Small intestine (tissue), 7 donors: Measurements from ENCODE around the gene C1QL4. TPM values are rescaled to one million over a fixed set of nuclear protein-coding genes. Genes with fewer than 3 reads are reported as not detected.
"Not testable (repeated sequence)": the region's sequence is repeated elsewhere in the genome, so short reads cannot be mapped to it uniquely, and the experiment has no call there.

ENCODE experiments used
- DNase-seq, 2 donors: peaks; one replicate each; pipeline versions ENCODE4 v3.0.0 to v3.0.0-alpha.2; 2013
- FAIRE-seq: peaks from 2 replicates; lab custom pipeline; 2012; peaks lifted over from hg19 to GRCh38; lab: Jason Lieb, UNC
- H3K27ac ChIP-seq, 3 donors: one replicate each; pipeline ENCODE4 v1.5.1; 2013; ENCODE audit warnings: low read length in 2 of 3, mild to moderate bottlenecking in 2 of 3, control low read depth in 1 of 3, inconsistent platforms in 1 of 3, low read depth in 1 of 3, moderate library complexity in 1 of 3
- H3K27me3 ChIP-seq, 3 donors: one replicate each; pipeline ENCODE4 v1.6.1; 2013; ENCODE audit warnings: low read length in 3 of 3, inconsistent platforms in 1 of 3; ENCODE audit not compliant: control insufficient read depth in 3 of 3, insufficient read depth in 3 of 3
- H3K36me3 ChIP-seq, 3 donors: one replicate each; pipeline ENCODE4 v1.6.1; 2013; ENCODE audit warnings: low read length in 3 of 3, inconsistent platforms in 1 of 3, low read depth in 1 of 3, mild to moderate bottlenecking in 1 of 3, moderate library complexity in 1 of 3; ENCODE audit not compliant: control insufficient read depth in 3 of 3, insufficient read depth in 2 of 3
- H3K4me1 ChIP-seq, 3 donors: one replicate each; pipeline ENCODE4 v1.6.1; 2013; ENCODE audit warnings: low read length in 2 of 3, inconsistent platforms in 1 of 3, low read depth in 1 of 3, mild to moderate bottlenecking in 1 of 3, moderate library complexity in 1 of 3; ENCODE audit not compliant: control insufficient read depth in 3 of 3, insufficient read depth in 2 of 3
- H3K4me3 ChIP-seq, 3 donors: one replicate each; pipeline ENCODE4 v1.5.1; 2013; ENCODE audit warnings: low read length in 3 of 3, control low read depth in 1 of 3, inconsistent platforms in 1 of 3, low read depth in 1 of 3, mild to moderate bottlenecking in 1 of 3, moderate library complexity in 1 of 3
- H3K9me3 ChIP-seq, 2 donors: one replicate each; pipeline ENCODE4 v1.6.1; 2013; ENCODE audit warnings: low read depth in 1 of 2, low read length in 1 of 2; ENCODE audit not compliant: control insufficient read depth in 2 of 2, insufficient read depth in 1 of 2
- WGBS, 3 donors: extraction: QIAGEN DNeasy Blood & Tissue Kit; methylation state at CpG; one replicate each; pipeline ENCODE4 v1.1.7; 2013; 5-methylcytosine and 5-hydroxymethylcytosine counted together
- polyA plus RNA-seq, 4 donors: library from polyadenylated mRNA; stranded (reverse) in 3 of 4; unstranded in 1 of 4; fragments of 200-250 nt in 3 of 4; fragments of 120-200 nt in 1 of 4; gene quantifications; one replicate each; pipeline versions ENCODE4 v1.2.1 to v1.2.3, GENCODE V29; 2013
- donor health status: healthy with polysubstance abuse.
- donor health status: control.
- donor health status: control.
- donor health status: Bipolar disorder and iron deficiency.
- donor health status: healthy.

Gene C1QL4
- polyA plus RNA-seq, 4 donors: 0.07 to 0.12 TPM; not detected in 2

DNA sequence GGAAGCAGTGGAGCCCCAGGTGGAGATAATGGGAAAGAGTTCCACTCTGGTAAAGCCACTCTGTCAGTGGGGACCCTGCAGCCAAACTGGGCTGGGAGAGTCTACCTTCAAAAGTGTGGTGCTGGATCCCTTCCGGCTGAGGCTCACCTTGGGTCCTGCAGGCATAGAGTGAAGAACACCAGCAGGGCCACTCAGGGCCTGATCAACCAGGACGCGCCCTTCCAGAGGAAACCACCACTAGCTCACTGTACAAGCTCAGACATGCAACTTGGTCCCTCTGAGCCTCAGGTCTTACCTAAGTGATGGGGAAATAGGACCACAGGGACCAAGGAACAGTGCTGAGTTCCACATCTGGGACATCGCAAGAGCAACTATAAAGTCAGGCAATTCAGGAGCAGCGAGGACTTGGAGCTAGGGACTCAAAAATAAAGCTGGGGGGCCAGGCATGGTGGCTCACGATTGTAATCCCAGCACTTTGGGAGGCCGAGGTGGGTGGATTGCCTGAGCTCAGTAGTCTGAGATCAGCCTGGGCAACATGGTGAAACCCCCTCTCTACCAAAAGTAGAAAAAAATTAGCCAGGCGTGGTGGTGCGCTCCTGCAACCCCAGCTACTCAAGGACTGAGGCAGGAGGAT lies 47.9 kb downstream of the C1QL4 start:
- WGBS, 3 donors: 83 to 85% (median 84%) methylated on average over 9 of the region's 9 CpGs
- Histone ChIP-seq H3K4me3 (no peak overlapping the region), H3K36me3 (no peaks in the 10 kb centered on the region), H3K9me3 (no peaks in the 10 kb centered on the region), H3K4me1 (no peaks in the 10 kb centered on the region), H3K27ac (no peak overlapping the region), H3K27me3 (peaks cover 0 to 30% (median 0%) of the 10 kb centered on the region in 3 donors)
- no peak for FAIRE-seq
- no peak for DNase-seq

DNA sequence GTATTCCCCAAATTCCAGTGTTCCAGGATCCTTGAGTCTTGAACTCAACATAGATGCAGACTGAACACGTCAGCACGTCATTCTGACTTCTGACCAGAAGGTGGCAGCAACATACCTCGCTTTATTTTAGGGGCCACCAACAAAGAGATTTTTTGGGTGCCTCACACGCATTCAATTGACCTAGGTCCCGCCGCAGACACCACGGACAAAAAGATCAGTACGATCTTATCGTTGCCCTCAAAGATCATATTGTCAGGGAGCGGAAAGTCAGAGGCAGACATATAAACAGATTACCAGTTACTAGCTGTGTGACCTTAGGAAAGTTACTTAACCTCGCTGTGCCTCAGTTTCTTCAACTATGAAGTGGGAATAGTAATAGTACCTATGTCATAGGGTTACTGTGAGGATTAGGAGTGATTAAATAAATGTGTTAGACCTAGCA lies 48.6 kb downstream of the C1QL4 start:
- Histone ChIP-seq H3K27me3 (peaks cover 0 to 24% (median 0%) of the 10 kb centered on the region in 3 donors), H3K9me3 (no peaks in the 10 kb centered on the region), H3K4me3 (no peak overlapping the region), H3K27ac (no peak overlapping the region), H3K4me1 (no peaks in the 10 kb centered on the region), H3K36me3 (no peaks in the 10 kb centered on the region)
- DNase-seq (peak; percentile 63 to 64), FAIRE-seq (no peak)
- WGBS, 3 donors: 5 to 9% (median 7%) methylated on average over 11 of the region's 11 CpGs

DNA sequence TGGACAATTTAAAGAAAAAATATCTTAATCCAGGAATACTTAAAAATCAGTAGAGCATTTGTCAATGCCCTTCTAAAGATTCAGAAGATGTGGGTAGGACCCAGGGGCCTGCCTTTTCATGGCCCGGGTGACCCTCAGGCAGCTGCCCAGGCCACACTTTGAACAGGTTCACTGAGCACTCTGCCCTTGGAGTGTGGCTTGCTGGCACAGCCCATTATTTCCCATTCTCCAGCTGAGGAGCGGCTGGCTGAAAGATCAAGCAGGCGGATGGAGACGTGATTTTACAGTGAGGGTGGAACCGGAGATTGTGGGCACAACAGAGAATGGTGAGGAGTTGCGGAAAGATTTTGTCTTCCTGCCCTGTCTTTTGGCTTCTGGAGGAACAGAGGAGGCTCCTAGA lies 49.1 kb downstream of the C1QL4 start:
- DNase-seq (no peak), FAIRE-seq (no peak)
- Histone ChIP-seq H3K9me3 (no peaks in the 10 kb centered on the region), H3K27me3 (peaks cover 0 to 19% (median 0%) of the 10 kb centered on the region in 3 donors), H3K27ac (no peak overlapping the region), H3K36me3 (no peaks in the 10 kb centered on the region), H3K4me1 (no peaks in the 10 kb centered on the region), H3K4me3 (no peak overlapping the region)
- WGBS, 3 donors: 32 to 54% (median 33%) methylated on average over 6 of the region's 6 CpGs

DNA sequence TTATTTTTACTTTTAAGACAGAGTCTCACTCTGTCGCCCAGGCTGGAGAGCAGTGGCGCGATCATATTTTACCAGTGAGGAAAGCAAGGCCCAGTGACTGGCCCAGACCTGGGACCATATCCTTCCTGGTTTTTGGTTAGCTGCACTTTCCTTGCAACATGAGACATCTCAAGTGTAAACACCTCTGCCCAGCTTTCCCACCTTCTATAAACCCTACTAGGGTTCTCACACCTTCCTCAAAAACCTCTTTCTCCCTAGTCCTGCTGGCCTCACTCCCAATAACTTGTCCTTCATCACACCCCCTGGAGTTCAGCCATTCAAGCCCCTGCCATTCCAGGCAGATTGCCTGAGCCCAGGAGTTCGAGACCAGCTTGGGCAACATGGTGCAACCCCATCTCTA lies 52.3 kb downstream of the C1QL4 start:
- 80 to 89% (median 81%) methylated on average over 4 of the region's 4 CpGs for WGBS, 3 donors
- Histone ChIP-seq H3K4me1 (peaks cover 0 to 3% (median 0%) of the 10 kb centered on the region in 3 donors), H3K36me3 (no peaks in the 10 kb centered on the region), H3K9me3 (no peaks in the 10 kb centered on the region), H3K27me3 (peaks cover 0 to 5% (median 0%) of the 10 kb centered on the region in 3 donors), H3K4me3 (no peak overlapping the region), H3K27ac (no peak overlapping the region)
- no peak for FAIRE-seq
- DNase-seq: no peak

DNA sequence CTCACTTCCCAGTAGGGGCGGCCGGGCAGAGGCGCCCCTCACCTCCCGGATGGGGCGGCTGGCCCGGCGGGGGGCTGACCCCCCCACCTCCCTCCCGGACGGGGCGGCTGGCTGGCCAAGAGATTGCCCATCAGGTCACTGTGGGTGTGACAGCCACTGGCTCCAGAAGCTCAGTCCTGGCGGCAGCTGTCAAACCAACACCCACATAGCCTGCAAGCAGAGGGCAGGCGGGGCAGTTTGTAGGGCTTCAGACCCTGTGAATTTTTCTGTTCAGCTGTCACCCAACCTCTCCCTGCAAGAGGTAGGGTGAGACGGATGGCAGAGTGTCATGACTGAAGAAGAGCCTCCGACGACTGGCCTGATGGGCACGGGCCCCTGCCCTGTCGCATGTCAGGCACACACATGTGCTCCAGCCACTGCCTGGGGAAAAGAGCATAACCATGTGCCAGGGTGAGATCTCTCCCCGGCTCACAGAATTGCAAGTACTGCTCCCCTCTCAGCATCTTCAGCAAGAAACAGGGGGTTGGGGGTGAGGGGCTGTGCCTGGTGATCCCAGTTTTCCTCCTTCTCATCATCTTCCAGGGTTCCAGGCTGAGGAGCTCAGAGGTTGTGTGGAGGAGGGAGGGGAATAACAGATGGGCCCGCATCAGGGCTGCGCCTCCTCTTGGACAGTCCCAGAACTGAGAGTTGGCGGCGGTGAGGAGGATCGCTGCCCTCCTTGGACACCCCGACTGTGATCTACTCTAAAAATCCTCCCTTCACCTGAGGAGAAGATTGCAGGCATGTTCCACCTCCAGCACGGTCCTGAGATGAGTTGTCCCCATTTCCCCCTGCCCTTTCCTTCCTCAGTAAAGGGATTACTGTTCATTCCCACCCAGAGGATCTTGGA lies 53.2 kb downstream of the C1QL4 start:
- FAIRE-seq: no peak
- Histone ChIP-seq H3K27me3 (peaks cover 0 to 5% (median 0%) of the 10 kb centered on the region in 3 donors), H3K4me3 (no peak overlapping the region), H3K4me1 (peaks cover 0 to 7% (median 0%) of the 10 kb centered on the region in 3 donors), H3K9me3 (no peaks in the 10 kb centered on the region), H3K27ac (no peak overlapping the region), H3K36me3 (no peaks in the 10 kb centered on the region)
- 80 to 83% (median 82%) methylated on average over 22 to 25 of the region's 25 CpGs for WGBS, 3 donors
- DNase-seq: no peak

DNA sequence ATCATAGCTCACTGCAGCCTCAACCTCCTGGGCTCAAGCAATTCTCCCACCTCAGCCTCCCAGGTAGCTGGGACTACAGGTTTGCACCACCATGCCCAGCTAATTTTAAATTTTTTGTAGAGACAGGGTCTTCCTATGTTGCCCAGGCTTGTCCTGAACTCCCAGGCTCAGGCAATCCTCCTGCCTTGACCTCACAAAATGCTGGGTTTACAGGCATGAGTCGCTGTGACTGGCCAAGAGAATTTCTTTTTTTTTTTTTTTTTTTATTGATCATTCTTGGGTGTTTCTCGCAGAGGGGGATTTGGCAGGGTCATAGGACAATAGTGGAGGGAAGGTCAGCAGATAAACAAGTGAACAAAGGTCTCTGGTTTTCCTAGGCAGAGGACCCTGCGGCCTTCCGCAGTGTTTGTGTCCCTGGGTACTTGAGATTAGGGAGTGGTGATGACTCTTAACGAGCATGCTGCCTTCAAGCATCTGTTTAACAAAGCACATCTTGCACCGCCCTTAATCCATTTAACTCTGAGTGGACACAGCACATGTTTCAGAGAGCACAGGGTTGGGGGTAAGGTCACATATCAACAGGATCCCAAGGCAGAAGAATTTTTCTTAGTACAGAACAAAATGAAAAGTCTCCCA lies 54.1 kb downstream of the C1QL4 start:
- FAIRE-seq, H3K4me1 ChIP-seq, H3K27me3 ChIP-seq, H3K36me3 ChIP-seq, H3K9me3 ChIP-seq, H3K27ac ChIP-seq, H3K4me3 ChIP-seq, DNase-seq: not testable (repeated sequence)
- WGBS, 3 donors: 61 to 82% (median 80%) methylated on average over 1 to 2 of the region's 6 CpGs

Other genes starting within 250 kb of the C1QL4 start
- 1 to 10 TPM in 1 of 4 donors, under 1 TPM in 1, not detected in 2; 0.15 to 2.3 TPM for gene DHH, start 242.4 kb downstream of the C1QL4 start, polyA plus RNA-seq
- 100 to 1,000 TPM in 1 of 4 donors, 10 to 100 TPM in 3; 27.6 to 110 (median 81.8) TPM for gene LMBR1L, start 226.3 kb downstream of the C1QL4 start, polyA plus RNA-seq
- 1,000 to 10,000 TPM in 1 of 4 donors, 100 to 1,000 TPM in 3; 196 to 1,168 (median 451) TPM for gene TUBA1B, start 205.8 kb downstream of the C1QL4 start, polyA plus RNA-seq
- gene TUBA1A, start 148.1 kb downstream of the C1QL4 start, polyA plus RNA-seq: 100 to 1,000 TPM in 2 of 4 donors, 10 to 100 TPM in 1, 1 to 10 TPM in 1; 9.8 to 158 (median 73.6) TPM
- 100 to 1,000 TPM; 268 to 556 (median 393) TPM for gene TUBA1C, start 72.1 kb downstream of the C1QL4 start, polyA plus RNA-seq
- 10 to 100 TPM in 1 of 4 donors, 1 to 10 TPM in 1, not detected in 2; 9.1 to 89.9 TPM for gene PRPH, start 42.0 kb downstream of the C1QL4 start, polyA plus RNA-seq
- gene TROAP, start 13.9 kb downstream of the C1QL4 start, polyA plus RNA-seq: 10 to 100 TPM in 2 of 4 donors, 1 to 10 TPM in 1, not detected in 1; 1.3 to 29.5 (median 16.0) TPM
- gene DNAJC22, start 9.7 kb upstream of the C1QL4 start, polyA plus RNA-seq: 10 to 100 TPM; 14.9 to 52.4 (median 20.8) TPM
- gene SPATS2, start 30.3 kb upstream of the C1QL4 start, polyA plus RNA-seq: 10 to 100 TPM; 11.9 to 26.3 (median 14.4) TPM
- gene KCNH3, start 201.8 kb upstream of the C1QL4 start, polyA plus RNA-seq: 1 to 10 TPM in 1 of 4 donors, under 1 TPM in 1, not detected in 2; 0.22 to 3.4 TPM
- 10 to 100 TPM; 53.4 to 77.4 (median 63.1) TPM for gene MCRS1, start 231.0 kb upstream of the C1QL4 start, polyA plus RNA-seq